ENCODE measurements around the gene PIWIL4. TPM values are rescaled to one million over a fixed set of nuclear protein-coding genes. Genes with fewer than 3 reads are reported as not detected.

Gene PIWIL4
- total and polyA plus RNA-seq, 7 donors = 0.30 to 1.7 (median 0.65) TPM

DNA sequence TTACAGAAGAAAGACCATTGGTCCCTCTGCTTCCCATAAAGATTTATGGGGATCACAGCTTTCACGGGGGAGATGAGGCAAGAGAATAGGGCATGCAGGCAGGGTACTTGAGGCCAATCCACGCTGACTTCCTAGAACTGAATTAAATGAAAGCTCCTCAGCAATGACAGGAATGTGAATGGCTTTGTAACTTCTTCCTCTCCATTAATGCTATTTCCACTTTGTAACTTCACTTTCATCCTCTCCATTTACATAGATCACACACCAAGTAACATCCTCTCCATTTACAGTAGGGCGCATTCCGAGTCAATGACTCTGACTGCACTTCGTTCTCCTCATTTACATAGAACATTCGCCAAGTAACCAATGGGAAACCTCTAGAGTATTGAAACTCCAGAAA, 89.8 kb downstream of the PIWIL4 start:
- WGBS, 3 donors = 74 to 79% (median 77%) methylated on average over 6 of the region's 6 CpGs
- intact Hi-C loops (cut with DNase I) = no loop called here

DNA sequence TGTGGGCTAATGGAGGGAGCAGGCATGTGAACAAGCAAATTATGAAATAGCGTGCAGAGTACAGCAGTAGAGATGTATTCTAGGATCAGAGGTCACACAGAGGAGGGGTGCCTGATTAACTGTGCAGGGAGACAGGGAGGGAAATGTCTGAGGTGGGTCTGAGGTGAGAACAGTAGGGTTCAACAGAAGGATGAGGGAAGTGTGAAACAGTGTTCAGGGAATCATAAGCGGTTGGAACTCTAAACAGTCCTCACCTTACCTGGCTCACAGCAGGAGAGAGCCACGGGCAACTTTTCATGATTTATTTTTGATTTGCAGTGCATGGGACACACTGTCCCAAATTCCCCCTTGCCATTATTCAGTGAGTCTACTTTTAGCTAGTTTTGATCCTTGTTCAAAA, 90.5 kb downstream of the PIWIL4 start:
- no peaks in the 10 kb centered on the region for H3K9me3 ChIP-seq
- H3K4me3 ChIP-seq = no peak overlapping the region
- no peaks in the 10 kb centered on the region for H3K36me3 ChIP-seq (ENCODE audit: insufficient read depth in 1 of 2, low read depth in 1 of 2)
- 66 to 81% (median 69%) methylated on average over 3 of the region's 3 CpGs for WGBS, 3 donors
- no peaks in the 10 kb centered on the region for H3K4me1 ChIP-seq
- TF ChIP-seq, protein P1, sequence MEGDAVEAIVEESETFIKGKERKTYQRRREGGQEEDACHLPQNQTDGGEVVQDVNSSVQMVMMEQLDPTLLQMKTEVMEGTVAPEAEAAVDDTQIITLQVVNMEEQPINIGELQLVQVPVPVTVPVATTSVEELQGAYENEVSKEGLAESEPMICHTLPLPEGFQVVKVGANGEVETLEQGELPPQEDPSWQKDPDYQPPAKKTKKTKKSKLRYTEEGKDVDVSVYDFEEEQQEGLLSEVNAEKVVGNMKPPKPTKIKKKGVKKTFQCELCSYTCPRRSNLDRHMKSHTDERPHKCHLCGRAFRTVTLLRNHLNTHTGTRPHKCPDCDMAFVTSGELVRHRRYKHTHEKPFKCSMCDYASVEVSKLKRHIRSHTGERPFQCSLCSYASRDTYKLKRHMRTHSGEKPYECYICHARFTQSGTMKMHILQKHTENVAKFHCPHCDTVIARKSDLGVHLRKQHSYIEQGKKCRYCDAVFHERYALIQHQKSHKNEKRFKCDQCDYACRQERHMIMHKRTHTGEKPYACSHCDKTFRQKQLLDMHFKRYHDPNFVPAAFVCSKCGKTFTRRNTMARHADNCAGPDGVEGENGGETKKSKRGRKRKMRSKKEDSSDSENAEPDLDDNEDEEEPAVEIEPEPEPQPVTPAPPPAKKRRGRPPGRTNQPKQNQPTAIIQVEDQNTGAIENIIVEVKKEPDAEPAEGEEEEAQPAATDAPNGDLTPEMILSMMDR (IDR thresholded peaks at IDR 0.05) = no peak
- intact Hi-C loops (cut with DNase I) = no loop called here
- no peak overlapping the region for H3K27ac ChIP-seq
- no peak for DNase-seq
- H3K27me3 ChIP-seq (ENCODE audit: insufficient read depth in 3 of 3, low read length in 2 of 3) = no peaks in the 10 kb centered on the region
- ATAC-seq = peak in 1 of 4 donors; percentile 27

More for the DNA sequence above, 89.8 kb downstream of the PIWIL4 start:
- Histone ChIP-seq H3K27ac (no peak overlapping the region), H3K27me3 (ENCODE audit: insufficient read depth in 3 of 3, low read length in 2 of 3) (no peaks in the 10 kb centered on the region), H3K4me3 (no peak overlapping the region), H3K36me3 (ENCODE audit: insufficient read depth in 1 of 2, low read depth in 1 of 2) (no peaks in the 10 kb centered on the region), H3K4me1 (no peaks in the 10 kb centered on the region), H3K9me3 (no peaks in the 10 kb centered on the region)
- DNase-seq (no peak), ATAC-seq (no peak)
- TF ChIP-seq, protein P1 (IDR thresholded peaks at IDR 0.05) = no peak

DNA sequence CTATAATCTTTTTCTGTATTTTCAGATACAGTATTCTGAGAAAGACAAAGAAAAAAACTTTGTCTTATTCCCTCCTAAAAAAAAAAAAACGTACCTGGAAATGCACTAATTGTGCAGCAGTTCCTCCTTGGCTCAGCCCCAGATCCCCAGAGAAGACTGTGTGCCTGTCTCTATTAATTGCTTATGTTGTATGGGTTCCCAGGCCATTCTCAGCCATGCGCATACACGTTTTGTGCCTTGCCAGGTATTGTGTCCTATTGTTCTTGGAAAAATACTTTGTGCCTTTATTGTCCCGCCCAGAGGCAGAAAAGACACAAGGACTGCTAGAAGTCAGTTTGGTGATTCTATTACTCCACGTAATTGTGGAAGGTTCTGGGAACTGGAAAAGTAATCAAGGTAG, 91.2 kb downstream of the PIWIL4 start:
- H3K36me3 ChIP-seq (ENCODE audit: insufficient read depth in 1 of 2, low read depth in 1 of 2) = no peaks in the 10 kb centered on the region
- H3K9me3 ChIP-seq = peaks cover 5% of the 10 kb centered on the region
- intact Hi-C loops (cut with DNase I) = no loop called here
- DNase-seq = no peak
- H3K27ac ChIP-seq = no peak overlapping the region
- no peaks in the 10 kb centered on the region for H3K4me1 ChIP-seq
- peak in 1 of 4 donors; percentile 32 for ATAC-seq
- H3K4me3 ChIP-seq = no peak overlapping the region
- TF ChIP-seq, protein P1 (IDR thresholded peaks at IDR 0.05) = no peak
- WGBS, 3 donors = 37 to 74% (median 61%) methylated on average over 5 of the region's 5 CpGs
- no peaks in the 10 kb centered on the region for H3K27me3 ChIP-seq (ENCODE audit: insufficient read depth in 3 of 3, low read length in 2 of 3)

DNA sequence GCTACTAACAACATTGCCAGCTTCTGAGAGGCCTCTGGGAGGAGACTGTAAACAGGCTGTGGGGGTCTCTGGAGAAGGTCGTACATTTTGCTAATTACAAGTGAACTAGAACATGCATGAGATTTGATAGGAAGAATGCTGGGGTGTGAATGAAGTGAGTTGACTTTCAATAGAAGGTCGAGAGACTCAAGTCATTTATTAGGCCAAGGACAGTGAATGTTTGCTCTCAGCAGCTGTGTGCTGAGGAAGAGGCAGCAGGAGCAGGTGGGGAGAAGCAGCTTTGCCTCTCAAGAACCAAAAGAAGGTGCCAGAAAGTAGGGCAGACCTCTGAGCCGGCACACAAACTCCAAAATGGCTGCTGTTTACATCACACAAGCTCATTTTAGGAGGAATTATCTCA, 91.7 kb downstream of the PIWIL4 start:
- intact Hi-C loops (cut with DNase I) = no loop called here
- no peaks in the 10 kb centered on the region for H3K27me3 ChIP-seq (ENCODE audit: insufficient read depth in 3 of 3, low read length in 2 of 3)
- DNase-seq (no peak), ATAC-seq (no peak)
- WGBS, 3 donors = 47 to 63% (median 57%) methylated on average over 3 of the region's 3 CpGs
- H3K4me3 ChIP-seq = no peak overlapping the region
- no peaks in the 10 kb centered on the region for H3K36me3 ChIP-seq (ENCODE audit: insufficient read depth in 1 of 2, low read depth in 1 of 2)
- no peak overlapping the region for H3K27ac ChIP-seq
- TF ChIP-seq, protein P1 (IDR thresholded peaks at IDR 0.05) = no peak
- no peaks in the 10 kb centered on the region for H3K4me1 ChIP-seq
- H3K9me3 ChIP-seq = peaks cover 5% of the 10 kb centered on the region

DNA sequence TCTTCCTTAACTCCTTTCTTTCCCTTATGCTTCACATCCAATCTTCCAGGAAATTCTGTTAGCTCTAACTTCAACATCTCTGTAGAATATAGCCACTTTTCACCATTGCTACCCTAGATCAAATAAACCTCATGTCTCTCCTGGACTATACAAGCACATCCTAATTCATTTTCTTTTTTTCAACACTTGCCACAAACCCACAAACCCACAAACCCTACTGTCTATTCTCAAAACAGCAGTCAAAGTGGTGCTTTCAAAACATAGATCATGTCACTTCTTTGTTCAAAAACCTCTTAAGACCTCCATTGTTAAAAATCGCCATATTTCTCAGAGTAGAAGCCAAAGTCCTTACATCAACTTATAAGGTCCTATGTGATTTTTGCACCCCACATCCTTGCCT, 94.3 kb downstream of the PIWIL4 start:
- Histone ChIP-seq H3K9me3 (peaks cover 5% of the 10 kb centered on the region), H3K27ac (no peak overlapping the region), H3K4me3 (no peak overlapping the region), H3K36me3 (ENCODE audit: insufficient read depth in 1 of 2, low read depth in 1 of 2) (no peaks in the 10 kb centered on the region), H3K27me3 (ENCODE audit: insufficient read depth in 3 of 3, low read length in 2 of 3) (no peaks in the 10 kb centered on the region), H3K4me1 (no peaks in the 10 kb centered on the region)
- DNase-seq = no peak
- TF ChIP-seq, protein P1 (IDR thresholded peaks at IDR 0.05) = no peak
- 93 to 98% (median 97%) methylated on average over 1 of the region's 1 CpG for WGBS, 3 donors
- intact Hi-C loops (cut with DNase I) = no loop called here
- no peak for ATAC-seq
